WTC11 (cell line): ENCODE measurements around the gene CCNL1.

Source experiments
- CBFB ChIP-seq: sonication (generic); formaldehyde crosslinking; IDR thresholded peaks from 2 replicates; pipeline ENCODE4 v1.8.1; 2022; ENCODE audit warnings: mild to moderate bottlenecking, low read depth, missing genetic modification reagents
- CTCF ChIP-seq: fragments of 200-600 bp; IDR thresholded peaks from 2 replicates; pipeline ENCODE4 v1.8.0; 2022; ENCODE audit warnings: antibody characterized with exemption
- FOXJ3 ChIP-seq: sonication (generic); formaldehyde crosslinking; IDR thresholded peaks from 2 replicates; pipeline ENCODE4 v1.9.0; 2021; ENCODE audit warnings: missing genetic modification reagents, mild to moderate bottlenecking, borderline replicate concordance
- FOXP1 ChIP-seq: sonication (generic); formaldehyde crosslinking; IDR thresholded peaks from 2 replicates; pipeline ENCODE4 v1.8.0; 2022; ENCODE audit warnings: missing genetic modification reagents, mild to moderate bottlenecking, moderate library complexity, borderline replicate concordance
- JUN ChIP-seq: sonication (generic); formaldehyde crosslinking; IDR thresholded peaks from 2 replicates; pipeline ENCODE4 v1.8.0; 2023; ENCODE audit warnings: mild to moderate bottlenecking, missing genetic modification reagents
- NFE2L1 ChIP-seq: sonication (generic); formaldehyde crosslinking; IDR thresholded peaks from 2 replicates; pipeline ENCODE4 v1.8.1; 2023; ENCODE audit warnings: missing genetic modification reagents
- NR2C2 ChIP-seq: sonication (generic); formaldehyde crosslinking; IDR thresholded peaks from 2 replicates; pipeline ENCODE4 v1.8.0; 2022; ENCODE audit warnings: mild to moderate bottlenecking, missing genetic modification reagents
- TCF7 ChIP-seq: sonication (generic); formaldehyde crosslinking; IDR thresholded peaks from 2 replicates; pipeline ENCODE4 v1.8.0; 2022; ENCODE audit warnings: mild to moderate bottlenecking, low read depth, missing genetic modification reagents, moderate library complexity
- TP53 ChIP-seq: sonication (generic); formaldehyde crosslinking; IDR thresholded peaks from 2 replicates; pipeline ENCODE4 v1.8.1; 2023; ENCODE audit warnings: mild to moderate bottlenecking, missing genetic modification reagents
- USF1 ChIP-seq: sonication (generic); formaldehyde crosslinking; IDR thresholded peaks from 2 replicates; pipeline ENCODE4 v1.8.0; 2022; ENCODE audit warnings: mild to moderate bottlenecking, missing genetic modification reagents
- ZNF423 ChIP-seq: fragments of 250-450 bp; sonication (Bioruptor Pico); IDR thresholded peaks from 2 replicates; pipeline ENCODE4 v2.1.2; 2022; ENCODE audit warnings: mild to moderate bottlenecking, moderate library complexity
- TF ChIP-seq, protein P1 (sequence below): sonication (generic); formaldehyde crosslinking; IDR thresholded peaks from 2 replicates; pipeline ENCODE4 v1.8.0; 2022; ENCODE audit warnings: mild to moderate bottlenecking, missing genetic modification reagents
- TF ChIP-seq, protein P2 (sequence below): sonication (generic); formaldehyde crosslinking; IDR thresholded peaks from 2 replicates; pipeline ENCODE4 v1.8.1; 2022; ENCODE audit warnings: mild to moderate bottlenecking, missing genetic modification reagents, moderate library complexity, borderline replicate concordance
- TF ChIP-seq, protein P3 (sequence below): sonication (generic); formaldehyde crosslinking; IDR thresholded peaks from 2 replicates; pipeline ENCODE4 v1.8.1; 2023; ENCODE audit warnings: mild to moderate bottlenecking, missing genetic modification reagents, borderline replicate concordance

DNA sequence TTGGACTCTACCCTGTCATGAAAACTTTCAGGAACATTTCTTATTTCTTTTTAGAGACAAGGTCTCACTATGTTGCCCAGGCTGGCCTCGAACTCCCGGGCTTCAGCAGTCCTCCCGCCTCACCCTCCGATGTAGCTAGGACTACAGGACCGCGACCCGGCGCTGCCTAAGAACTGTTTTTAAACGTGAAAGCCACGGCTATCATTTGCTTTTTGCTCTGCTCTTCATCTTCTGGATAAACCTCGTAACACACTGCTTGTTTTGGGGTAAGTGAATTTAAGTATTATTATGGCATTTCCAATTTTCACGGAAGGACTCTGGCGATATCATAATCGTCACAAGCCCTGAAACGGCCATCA lies 14.3 kb upstream of the CCNL1 start:
- TF ChIP-seq FOXJ3 (CRISPR knock-in tag) (no peak), USF1 (no peak), CTCF (no peak), JUN (no peak), FOXP1 (no peak), TP53 (CRISPR knock-in tag) (no peak), NR2C2 (no peak), TCF7 (CRISPR knock-in tag) (no peak), ZNF423 (no peak), NFE2L1 (CRISPR knock-in tag) (no peak), CBFB (no peak)
- TF ChIP-seq, protein P1, sequence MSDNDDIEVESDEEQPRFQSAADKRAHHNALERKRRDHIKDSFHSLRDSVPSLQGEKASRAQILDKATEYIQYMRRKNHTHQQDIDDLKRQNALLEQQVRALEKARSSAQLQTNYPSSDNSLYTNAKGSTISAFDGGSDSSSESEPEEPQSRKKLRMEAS (CRISPR knock-in tag) = no peak
- TF ChIP-seq, protein P2, sequence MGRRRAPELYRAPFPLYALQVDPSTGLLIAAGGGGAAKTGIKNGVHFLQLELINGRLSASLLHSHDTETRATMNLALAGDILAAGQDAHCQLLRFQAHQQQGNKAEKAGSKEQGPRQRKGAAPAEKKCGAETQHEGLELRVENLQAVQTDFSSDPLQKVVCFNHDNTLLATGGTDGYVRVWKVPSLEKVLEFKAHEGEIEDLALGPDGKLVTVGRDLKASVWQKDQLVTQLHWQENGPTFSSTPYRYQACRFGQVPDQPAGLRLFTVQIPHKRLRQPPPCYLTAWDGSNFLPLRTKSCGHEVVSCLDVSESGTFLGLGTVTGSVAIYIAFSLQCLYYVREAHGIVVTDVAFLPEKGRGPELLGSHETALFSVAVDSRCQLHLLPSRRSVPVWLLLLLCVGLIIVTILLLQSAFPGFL (CRISPR knock-in tag) = no peak
- TF ChIP-seq, protein P3, sequence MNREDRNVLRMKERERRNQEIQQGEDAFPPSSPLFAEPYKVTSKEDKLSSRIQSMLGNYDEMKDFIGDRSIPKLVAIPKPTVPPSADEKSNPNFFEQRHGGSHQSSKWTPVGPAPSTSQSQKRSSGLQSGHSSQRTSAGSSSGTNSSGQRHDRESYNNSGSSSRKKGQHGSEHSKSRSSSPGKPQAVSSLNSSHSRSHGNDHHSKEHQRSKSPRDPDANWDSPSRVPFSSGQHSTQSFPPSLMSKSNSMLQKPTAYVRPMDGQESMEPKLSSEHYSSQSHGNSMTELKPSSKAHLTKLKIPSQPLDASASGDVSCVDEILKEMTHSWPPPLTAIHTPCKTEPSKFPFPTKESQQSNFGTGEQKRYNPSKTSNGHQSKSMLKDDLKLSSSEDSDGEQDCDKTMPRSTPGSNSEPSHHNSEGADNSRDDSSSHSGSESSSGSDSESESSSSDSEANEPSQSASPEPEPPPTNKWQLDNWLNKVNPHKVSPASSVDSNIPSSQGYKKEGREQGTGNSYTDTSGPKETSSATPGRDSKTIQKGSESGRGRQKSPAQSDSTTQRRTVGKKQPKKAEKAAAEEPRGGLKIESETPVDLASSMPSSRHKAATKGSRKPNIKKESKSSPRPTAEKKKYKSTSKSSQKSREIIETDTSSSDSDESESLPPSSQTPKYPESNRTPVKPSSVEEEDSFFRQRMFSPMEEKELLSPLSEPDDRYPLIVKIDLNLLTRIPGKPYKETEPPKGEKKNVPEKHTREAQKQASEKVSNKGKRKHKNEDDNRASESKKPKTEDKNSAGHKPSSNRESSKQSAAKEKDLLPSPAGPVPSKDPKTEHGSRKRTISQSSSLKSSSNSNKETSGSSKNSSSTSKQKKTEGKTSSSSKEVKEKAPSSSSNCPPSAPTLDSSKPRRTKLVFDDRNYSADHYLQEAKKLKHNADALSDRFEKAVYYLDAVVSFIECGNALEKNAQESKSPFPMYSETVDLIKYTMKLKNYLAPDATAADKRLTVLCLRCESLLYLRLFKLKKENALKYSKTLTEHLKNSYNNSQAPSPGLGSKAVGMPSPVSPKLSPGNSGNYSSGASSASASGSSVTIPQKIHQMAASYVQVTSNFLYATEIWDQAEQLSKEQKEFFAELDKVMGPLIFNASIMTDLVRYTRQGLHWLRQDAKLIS = no peak
